Astrocyte (in vitro differentiated cells and primary cell): Measurements from ENCODE around the gene RGL1.

ENCODE experiments used
- EZH2 ChIP-seq: IDR thresholded peaks from 2 replicates; pipeline ENCODE4 v1.6.1; 2012; ENCODE audit warnings: mild to moderate bottlenecking, low read length, inconsistent platforms; ENCODE audit not compliant: insufficient read depth
- TF ChIP-seq, protein P1 (sequence below): IDR thresholded peaks from 2 replicates; pipeline ENCODE4 v1.5.1; 2011; ENCODE audit warnings: low read depth, mild to moderate bottlenecking, inconsistent platforms, low read length, moderate library complexity; ENCODE audit not compliant: insufficient read depth

DNA sequence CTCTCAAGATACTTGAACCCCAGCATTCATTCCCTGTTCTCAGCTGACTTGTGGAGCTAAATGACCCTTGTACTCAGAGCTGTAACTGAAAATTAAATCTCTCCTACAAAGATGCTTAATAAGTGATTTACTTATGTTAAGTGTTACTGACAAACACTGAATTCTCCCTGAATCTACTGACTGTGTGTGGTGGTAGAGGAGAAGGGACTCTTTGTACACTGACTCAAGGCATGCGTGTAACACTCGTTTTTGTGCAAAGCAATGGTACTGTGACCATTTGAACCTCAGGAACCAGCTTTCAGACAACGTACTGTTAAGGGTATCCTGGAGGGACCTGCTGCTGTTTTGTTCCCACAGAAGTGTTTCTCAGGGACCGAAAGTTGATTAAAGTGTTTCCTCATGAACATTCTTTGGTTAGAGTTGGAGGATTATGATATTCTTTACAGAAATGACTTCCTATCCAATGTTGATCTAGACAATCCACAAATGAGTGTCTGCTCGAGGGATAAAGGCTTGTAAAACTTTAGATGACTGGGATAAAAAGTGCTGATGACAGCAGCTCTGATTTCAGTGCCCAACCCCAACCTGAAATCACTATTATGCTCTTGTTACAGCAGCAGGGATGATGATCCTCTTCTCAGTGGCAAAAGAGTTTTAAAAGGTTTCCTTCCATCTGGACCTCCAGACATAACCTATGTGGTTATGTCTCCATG lies 12.8 kb downstream of the RGL1 start:
- TF ChIP-seq, protein P1, sequence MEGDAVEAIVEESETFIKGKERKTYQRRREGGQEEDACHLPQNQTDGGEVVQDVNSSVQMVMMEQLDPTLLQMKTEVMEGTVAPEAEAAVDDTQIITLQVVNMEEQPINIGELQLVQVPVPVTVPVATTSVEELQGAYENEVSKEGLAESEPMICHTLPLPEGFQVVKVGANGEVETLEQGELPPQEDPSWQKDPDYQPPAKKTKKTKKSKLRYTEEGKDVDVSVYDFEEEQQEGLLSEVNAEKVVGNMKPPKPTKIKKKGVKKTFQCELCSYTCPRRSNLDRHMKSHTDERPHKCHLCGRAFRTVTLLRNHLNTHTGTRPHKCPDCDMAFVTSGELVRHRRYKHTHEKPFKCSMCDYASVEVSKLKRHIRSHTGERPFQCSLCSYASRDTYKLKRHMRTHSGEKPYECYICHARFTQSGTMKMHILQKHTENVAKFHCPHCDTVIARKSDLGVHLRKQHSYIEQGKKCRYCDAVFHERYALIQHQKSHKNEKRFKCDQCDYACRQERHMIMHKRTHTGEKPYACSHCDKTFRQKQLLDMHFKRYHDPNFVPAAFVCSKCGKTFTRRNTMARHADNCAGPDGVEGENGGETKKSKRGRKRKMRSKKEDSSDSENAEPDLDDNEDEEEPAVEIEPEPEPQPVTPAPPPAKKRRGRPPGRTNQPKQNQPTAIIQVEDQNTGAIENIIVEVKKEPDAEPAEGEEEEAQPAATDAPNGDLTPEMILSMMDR, result no peak
- TF ChIP-seq EZH2, result no peak
